Neural cell (in vitro differentiated cells): ENCODE results near the gene RPL31. TPM values are rescaled to one million over a fixed set of nuclear protein-coding genes. Genes with fewer than 3 reads are reported as not detected.

Experiments
- H2AFZ ChIP-seq: fragments of 200-600, 300-800 bp; sonication (generic), shearing (Covaris generic); 2 replicates; pipeline ENCODE4 v1.6.0; 2014; ENCODE audit warnings: low read depth, mild to moderate bottlenecking, antibody characterized with exemption, low read length, moderate library complexity
- H3F3A ChIP-seq: fragments of 200-600 bp; shearing (Covaris generic); 2 replicates; pipeline ENCODE4 v1.6.1; 2016; ENCODE audit warnings: mild to moderate bottlenecking, moderate library complexity, mixed read lengths, antibody characterized with exemption, low read length; ENCODE audit not compliant: insufficient read depth, poor library complexity, severe bottlenecking
- H3K27ac ChIP-seq: fragments of 200-600, 300-800 bp; sonication (generic), shearing (Covaris generic); 2 replicates; pipeline ENCODE4 v1.5.1; 2014; ENCODE audit warnings: mild to moderate bottlenecking, low read length, moderate library complexity
- H3K27me3 ChIP-seq: fragments of 300-800, 200-600 bp; sonication (generic), shearing (Covaris generic); 2 replicates; pipeline ENCODE4 v1.6.0; 2014; ENCODE audit warnings: mild to moderate bottlenecking, low read depth, low read length, moderate library complexity; ENCODE audit not compliant: insufficient read depth
- H3K36me3 ChIP-seq: fragments of 300-800, 200-600 bp; sonication (generic), shearing (Covaris generic); 2 replicates; pipeline ENCODE4 v1.5.1; 2014; ENCODE audit warnings: mild to moderate bottlenecking, antibody characterized with exemption, low read length, moderate library complexity; ENCODE audit not compliant: insufficient read depth
- H3K4me2 ChIP-seq: fragments of 300-800, 200-600 bp; sonication (generic), shearing (Covaris generic); 2 replicates; pipeline ENCODE4 v1.6.0; 2014; ENCODE audit warnings: mild to moderate bottlenecking, low read length
- H3K4me3 ChIP-seq: fragments of 300-800, 200-600 bp; sonication (generic), shearing (Covaris generic); 2 replicates; pipeline ENCODE4 v1.5.1; 2014; ENCODE audit warnings: mild to moderate bottlenecking, low read length, moderate library complexity
- H3K79me2 ChIP-seq: fragments of 200-600 bp; shearing (Covaris generic); replicated peaks from 2 replicates; pipeline ENCODE4 v1.6.0; 2014; ENCODE audit warnings: mild to moderate bottlenecking, low read length, moderate library complexity; ENCODE audit not compliant: insufficient read depth
- H3K9ac ChIP-seq: fragments of 300-800, 200-600 bp; sonication (generic), shearing (Covaris generic); 2 replicates; pipeline ENCODE4 v1.6.1; 2016; ENCODE audit warnings: mild to moderate bottlenecking, low read length, mixed read lengths
- H3K9me2 ChIP-seq: fragments of 200-600 bp; shearing (Covaris generic); 2 replicates; pipeline ENCODE4 v1.6.1; 2016; ENCODE audit warnings: mild to moderate bottlenecking, low read length, mixed read lengths; ENCODE audit not compliant: insufficient read depth
- H3K9me3 ChIP-seq: fragments of 200-600, 300-800 bp; sonication (generic), shearing (Covaris generic); 2 replicates; pipeline ENCODE4 v1.6.1; 2016; ENCODE audit warnings: mild to moderate bottlenecking, mixed run types, low read length, moderate library complexity, mixed read lengths
- H4K20me1 ChIP-seq: fragments of 200-600 bp; shearing (Covaris generic); 2 replicates; pipeline ENCODE4 v1.6.1; 2016; ENCODE audit warnings: mild to moderate bottlenecking, mixed run types; ENCODE audit not compliant: insufficient read depth
- CTCF ChIP-seq: fragments of 450-650 bp; IDR thresholded peaks from 2 replicates; pipeline ENCODE4 v1.5.1; 2014; ENCODE audit warnings: antibody characterized with exemption, mild to moderate bottlenecking, moderate library complexity; ENCODE audit not compliant: poor library complexity, severe bottlenecking
- EP300 ChIP-seq: fragments of 450-650 bp; conservative IDR thresholded peaks from 2 replicates; pipeline ENCODE4 v1.6.1; 2014; ENCODE audit warnings: antibody characterized with exemption, mild to moderate bottlenecking, moderate library complexity; ENCODE audit not compliant: poor library complexity, severe bottlenecking
- EZH2 ChIP-seq: fragments of 200-600, 300-800 bp; shearing (Covaris generic), sonication (generic); IDR thresholded peaks from 2 replicates; pipeline ENCODE4 v1.6.1; 2014; ENCODE audit warnings: antibody characterized with exemption, low read length, borderline replicate concordance, mild to moderate bottlenecking; ENCODE audit not compliant: insufficient read depth, poor library complexity, severe bottlenecking
- MXI1 ChIP-seq: fragments of 450-650 bp; conservative IDR thresholded peaks from 2 replicates; pipeline ENCODE4 v1.6.1; 2014; ENCODE audit warnings: antibody characterized with exemption, mild to moderate bottlenecking; ENCODE audit not compliant: poor library complexity, severe bottlenecking
- POLR2AphosphoS5 ChIP-seq: IDR thresholded peaks from 2 replicates; pipeline ENCODE4 v1.6.1; 2012
- RAD21 ChIP-seq: fragments of 450-650 bp; conservative IDR thresholded peaks from 2 replicates; pipeline ENCODE4 v1.6.1; 2014; ENCODE audit warnings: antibody characterized with exemption, mild to moderate bottlenecking, moderate library complexity
- REST ChIP-seq: IDR thresholded peaks from 2 replicates; pipeline ENCODE4 v1.6.1; 2012; ENCODE audit warnings: borderline replicate concordance
- SMC3 ChIP-seq: fragments of 450-650 bp; conservative IDR thresholded peaks from 2 replicates; pipeline ENCODE4 v1.6.1; 2014; ENCODE audit warnings: antibody characterized with exemption, mild to moderate bottlenecking, moderate library complexity; ENCODE audit not compliant: poor library complexity
- TAF1 ChIP-seq: IDR thresholded peaks from 2 replicates; pipeline ENCODE4 v1.6.1; 2012; ENCODE audit warnings: low read depth
- polyA plus RNA-seq: library from polyadenylated mRNA; depleted of rRNA; stranded (reverse); fragments of >200 nt; gene quantifications from 2 replicates; pipeline ENCODE4 v1.2.3, GENCODE V29; 2014

RPL31 gene
- polyA plus RNA-seq, 1 donor from 2014 or later = 1,555 TPM

DNA sequence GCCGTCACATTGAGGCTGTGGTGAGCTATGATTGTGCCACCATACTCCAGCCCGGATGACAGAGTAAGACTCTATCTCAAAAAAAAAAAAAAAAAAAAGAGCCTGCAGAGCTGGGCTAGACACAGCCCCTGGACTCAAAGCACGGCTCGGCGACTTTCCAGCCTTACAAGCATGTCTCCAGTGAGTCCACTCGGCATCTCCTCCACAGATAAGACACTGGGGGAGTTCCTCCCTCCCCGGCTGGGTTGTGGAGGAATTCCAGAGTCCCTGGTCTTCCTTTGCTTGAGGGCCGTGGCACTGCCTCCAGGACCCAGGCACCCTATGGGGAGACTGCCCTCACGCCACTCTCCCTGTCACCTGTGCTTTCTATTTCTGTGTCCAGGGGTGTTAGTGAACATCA, 30.9 kb upstream of the RPL31 start:
- TF ChIP-seq TAF1 = no peak
- no peak for TF ChIP-seq RAD21
- no peak for TF ChIP-seq POLR2AphosphoS5
- no peak for TF ChIP-seq CTCF
- TF ChIP-seq SMC3 = no peak
- TF ChIP-seq REST = no peak
- TF ChIP-seq EZH2 = no peak
- no peak for TF ChIP-seq EP300
- TF ChIP-seq MXI1 = no peak

DNA sequence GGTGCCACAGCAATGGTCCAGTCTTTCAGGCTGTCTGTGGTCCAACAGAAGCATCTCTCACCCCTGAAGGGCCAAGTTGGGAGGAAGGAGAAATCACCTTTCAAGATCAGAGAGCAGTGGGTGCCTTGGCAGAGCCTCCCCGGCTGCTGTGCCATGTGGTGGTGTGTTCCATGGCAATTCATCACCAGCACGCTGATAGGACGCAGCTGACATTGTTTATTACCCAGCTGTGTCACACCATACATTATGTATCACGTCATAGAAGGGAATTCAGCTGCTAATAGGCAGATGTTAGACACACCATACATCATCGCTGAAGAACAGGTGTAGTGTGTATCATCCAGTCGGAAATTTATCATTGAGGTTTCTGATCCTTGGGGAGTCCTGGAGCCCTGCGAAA, 29.6 kb upstream of the RPL31 start:
- H2AFZ ChIP-seq = no peak overlapping the region
- TF ChIP-seq POLR2AphosphoS5 = no peak
- no peaks in the 10 kb centered on the region for H3K79me2 ChIP-seq
- no peaks in the 10 kb centered on the region for H3K9me2 ChIP-seq
- H3K27ac ChIP-seq = no peak overlapping the region
- H3K4me3 ChIP-seq = no peak overlapping the region
- H3K27me3 ChIP-seq = no peaks in the 10 kb centered on the region
- H3K36me3 ChIP-seq = no peaks in the 10 kb centered on the region
- no peaks in the 10 kb centered on the region for H3K9me3 ChIP-seq
- no peaks in the 10 kb centered on the region for H4K20me1 ChIP-seq
- no peak overlapping the region for H3K4me2 ChIP-seq
- no peaks in the 10 kb centered on the region for H3F3A ChIP-seq
- H3K9ac ChIP-seq = no peak overlapping the region

More for the DNA sequence above, 30.9 kb upstream of the RPL31 start:
- Histone ChIP-seq H3K36me3 (no peaks in the 10 kb centered on the region), H2AFZ (no peak overlapping the region), H3K27me3 (no peaks in the 10 kb centered on the region), H3K4me3 (no peak overlapping the region), H3K9ac (no peak overlapping the region), H3K27ac (no peak overlapping the region), H3K79me2 (no peaks in the 10 kb centered on the region), H3F3A (no peaks in the 10 kb centered on the region), H3K9me2 (no peaks in the 10 kb centered on the region), H3K9me3 (no peaks in the 10 kb centered on the region), H3K4me2 (no peak overlapping the region), H4K20me1 (no peaks in the 10 kb centered on the region)
